ENCODE results near the gene DDX39B.

The DDX39B gene

DNA sequence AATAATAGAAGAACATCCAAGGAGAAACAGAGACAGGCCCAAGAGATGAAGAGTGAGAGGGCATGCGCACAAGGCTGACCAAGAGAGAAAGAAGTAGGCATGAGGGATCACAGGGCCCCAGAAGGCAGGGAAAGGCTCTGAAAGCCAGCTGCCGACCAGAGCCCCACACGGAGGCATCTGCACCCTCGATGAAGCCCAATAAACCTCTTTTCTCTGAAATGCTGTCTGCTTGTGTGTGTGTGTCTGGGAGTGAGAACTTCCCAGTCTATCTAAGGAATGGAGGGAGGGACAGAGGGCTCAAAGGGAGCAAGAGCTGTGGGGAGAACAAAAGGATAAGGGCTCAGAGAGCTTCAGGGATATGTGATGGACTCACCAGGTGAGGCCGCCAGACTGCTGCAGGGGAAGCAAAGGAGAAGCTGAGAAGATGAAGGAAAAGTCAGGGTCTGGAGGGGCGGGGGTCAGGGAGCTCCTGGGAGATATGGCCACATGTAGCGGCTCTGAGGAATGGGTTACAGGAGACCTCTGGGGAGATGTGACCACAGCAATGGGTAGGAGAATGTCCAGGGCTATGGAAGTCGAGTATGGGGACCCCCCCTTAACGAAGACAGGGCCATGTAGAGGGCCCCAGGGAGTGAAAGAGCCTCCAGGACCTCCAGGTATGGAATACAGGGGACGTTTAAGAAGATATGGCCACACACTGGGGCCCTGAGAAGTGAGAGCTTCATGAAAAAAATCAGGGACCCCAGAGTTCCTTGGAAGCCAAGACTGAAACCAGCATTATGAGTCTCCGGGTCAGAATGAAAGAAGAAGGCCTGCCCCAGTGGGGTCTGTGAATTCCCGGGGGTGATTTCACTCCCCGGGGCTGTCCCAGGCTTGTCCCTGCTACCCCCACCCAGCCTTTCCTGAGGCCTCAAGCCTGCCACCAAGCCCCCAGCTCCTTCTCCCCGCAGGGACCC lies 32.6 kb upstream of the DDX39B start:
- no peak overlapping the region for H3K4me3 ChIP-seq (ENCODE audit: low read depth, low read length)
- TF ChIP-seq, protein P1, sequence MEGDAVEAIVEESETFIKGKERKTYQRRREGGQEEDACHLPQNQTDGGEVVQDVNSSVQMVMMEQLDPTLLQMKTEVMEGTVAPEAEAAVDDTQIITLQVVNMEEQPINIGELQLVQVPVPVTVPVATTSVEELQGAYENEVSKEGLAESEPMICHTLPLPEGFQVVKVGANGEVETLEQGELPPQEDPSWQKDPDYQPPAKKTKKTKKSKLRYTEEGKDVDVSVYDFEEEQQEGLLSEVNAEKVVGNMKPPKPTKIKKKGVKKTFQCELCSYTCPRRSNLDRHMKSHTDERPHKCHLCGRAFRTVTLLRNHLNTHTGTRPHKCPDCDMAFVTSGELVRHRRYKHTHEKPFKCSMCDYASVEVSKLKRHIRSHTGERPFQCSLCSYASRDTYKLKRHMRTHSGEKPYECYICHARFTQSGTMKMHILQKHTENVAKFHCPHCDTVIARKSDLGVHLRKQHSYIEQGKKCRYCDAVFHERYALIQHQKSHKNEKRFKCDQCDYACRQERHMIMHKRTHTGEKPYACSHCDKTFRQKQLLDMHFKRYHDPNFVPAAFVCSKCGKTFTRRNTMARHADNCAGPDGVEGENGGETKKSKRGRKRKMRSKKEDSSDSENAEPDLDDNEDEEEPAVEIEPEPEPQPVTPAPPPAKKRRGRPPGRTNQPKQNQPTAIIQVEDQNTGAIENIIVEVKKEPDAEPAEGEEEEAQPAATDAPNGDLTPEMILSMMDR (IDR thresholded peaks at IDR 0.05; ENCODE audit: control insufficient read depth, extremely low read depth, insufficient read depth), result no peak
- DNase-seq (ENCODE audit: low read depth), result no peak

DNA sequence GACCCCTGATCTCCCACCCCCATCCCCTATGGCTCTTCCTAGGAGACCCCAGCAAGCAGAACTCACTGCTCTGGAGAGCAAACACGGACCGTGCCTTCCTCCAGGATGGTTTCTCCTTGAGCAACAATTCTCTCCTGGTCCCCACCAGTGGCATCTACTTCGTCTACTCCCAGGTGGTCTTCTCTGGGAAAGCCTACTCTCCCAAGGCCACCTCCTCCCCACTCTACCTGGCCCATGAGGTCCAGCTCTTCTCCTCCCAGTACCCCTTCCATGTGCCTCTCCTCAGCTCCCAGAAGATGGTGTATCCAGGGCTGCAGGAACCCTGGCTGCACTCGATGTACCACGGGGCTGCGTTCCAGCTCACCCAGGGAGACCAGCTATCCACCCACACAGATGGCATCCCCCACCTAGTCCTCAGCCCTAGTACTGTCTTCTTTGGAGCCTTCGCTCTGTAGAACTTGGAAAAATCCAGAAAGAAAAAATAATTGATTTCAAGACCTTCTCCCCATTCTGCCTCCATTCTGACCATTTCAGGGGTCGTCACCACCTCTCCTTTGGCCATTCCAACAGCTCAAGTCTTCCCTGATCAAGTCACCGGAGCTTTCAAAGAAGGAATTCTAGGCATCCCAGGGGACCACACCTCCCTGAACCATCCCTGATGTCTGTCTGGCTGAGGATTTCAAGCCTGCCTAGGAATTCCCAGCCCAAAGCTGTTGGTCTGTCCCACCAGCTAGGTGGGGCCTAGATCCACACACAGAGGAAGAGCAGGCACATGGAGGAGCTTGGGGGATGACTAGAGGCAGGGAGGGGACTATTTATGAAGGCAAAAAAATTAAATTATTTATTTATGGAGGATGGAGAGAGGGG lies 31.7 kb upstream of the DDX39B start:
- TF ChIP-seq, protein P1 (IDR thresholded peaks at IDR 0.05; ENCODE audit: control insufficient read depth, extremely low read depth, insufficient read depth), result no peak
- no peak overlapping the region for H3K4me3 ChIP-seq (ENCODE audit: low read depth, low read length)
- DNase-seq (ENCODE audit: low read depth), result no peak

DNA sequence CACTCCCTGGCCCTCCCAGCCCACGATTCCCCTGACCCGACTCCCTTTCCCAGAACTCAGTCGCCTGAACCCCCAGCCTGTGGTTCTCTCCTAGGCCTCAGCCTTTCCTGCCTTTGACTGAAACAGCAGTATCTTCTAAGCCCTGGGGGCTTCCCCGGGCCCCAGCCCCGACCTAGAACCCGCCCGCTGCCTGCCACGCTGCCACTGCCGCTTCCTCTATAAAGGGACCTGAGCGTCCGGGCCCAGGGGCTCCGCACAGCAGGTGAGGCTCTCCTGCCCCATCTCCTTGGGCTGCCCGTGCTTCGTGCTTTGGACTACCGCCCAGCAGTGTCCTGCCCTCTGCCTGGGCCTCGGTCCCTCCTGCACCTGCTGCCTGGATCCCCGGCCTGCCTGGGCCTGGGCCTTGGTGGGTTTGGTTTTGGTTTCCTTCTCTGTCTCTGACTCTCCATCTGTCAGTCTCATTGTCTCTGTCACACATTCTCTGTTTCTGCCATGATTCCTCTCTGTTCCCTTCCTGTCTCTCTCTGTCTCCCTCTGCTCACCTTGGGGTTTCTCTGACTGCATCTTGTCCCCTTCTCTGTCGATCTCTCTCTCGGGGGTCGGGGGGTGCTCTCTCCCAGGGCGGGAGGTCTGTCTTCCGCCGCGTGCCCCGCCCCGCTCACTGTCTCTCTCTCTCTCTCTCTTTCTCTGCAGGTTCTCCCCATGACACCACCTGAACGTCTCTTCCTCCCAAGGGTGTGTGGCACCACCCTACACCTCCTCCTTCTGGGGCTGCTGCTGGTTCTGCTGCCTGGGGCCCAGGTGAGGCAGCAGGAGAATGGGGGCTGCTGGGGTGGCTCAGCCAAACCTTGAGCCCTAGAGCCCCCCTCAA lies 30.5 kb upstream of the DDX39B start, which contains the start of gene LTA:
Gene LTA, plus strand, starts transcription at position 249 of the 871 bp plus-strand sequence. Its CDS starts 454 bp downstream, at position 703.
- no peak within 1 kb of the TSS for H3K4me3 ChIP-seq (ENCODE audit: low read depth, low read length)
- no peak for DNase-seq (ENCODE audit: low read depth)
- TF ChIP-seq, protein P1 (IDR thresholded peaks at IDR 0.05; ENCODE audit: control insufficient read depth, extremely low read depth, insufficient read depth), result no peak

DNA sequence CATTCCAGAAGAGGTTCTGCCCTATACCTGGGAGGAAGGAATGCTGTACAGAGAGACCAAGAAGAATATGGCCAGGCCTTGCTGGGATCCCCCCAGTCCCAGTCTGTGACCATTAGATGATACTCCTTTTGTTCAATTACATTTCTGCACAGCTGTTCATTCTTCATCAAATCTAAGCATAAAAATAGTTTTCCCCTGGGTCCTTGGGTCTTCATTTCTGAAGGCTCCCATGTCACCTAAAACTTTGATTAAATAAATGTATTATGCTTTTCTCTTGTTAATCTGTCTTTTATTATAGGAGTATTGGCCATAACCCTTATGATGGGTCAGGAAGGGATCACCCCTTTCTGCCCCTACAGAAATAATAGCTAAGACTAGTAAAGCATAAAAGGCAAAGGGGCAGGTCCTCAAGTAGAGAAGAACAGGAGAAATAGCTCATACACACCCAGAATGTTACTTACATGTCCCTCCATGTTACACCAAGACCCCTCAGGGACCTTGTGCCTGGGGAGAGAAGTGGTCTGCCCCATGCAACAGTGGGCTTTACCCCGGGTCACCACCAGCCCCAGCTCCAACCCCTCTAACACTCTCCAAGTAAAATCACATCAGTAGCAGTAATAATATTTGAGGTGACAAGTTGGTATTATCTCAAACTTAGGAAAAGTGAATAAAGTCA lies 28.2 kb upstream of the DDX39B start:
- TF ChIP-seq, protein P1 (IDR thresholded peaks at IDR 0.05; ENCODE audit: control insufficient read depth, extremely low read depth, insufficient read depth), result no peak
- no peak for DNase-seq (ENCODE audit: low read depth)
- H3K4me3 ChIP-seq (ENCODE audit: low read depth, low read length), result no peak overlapping the region

DNA sequence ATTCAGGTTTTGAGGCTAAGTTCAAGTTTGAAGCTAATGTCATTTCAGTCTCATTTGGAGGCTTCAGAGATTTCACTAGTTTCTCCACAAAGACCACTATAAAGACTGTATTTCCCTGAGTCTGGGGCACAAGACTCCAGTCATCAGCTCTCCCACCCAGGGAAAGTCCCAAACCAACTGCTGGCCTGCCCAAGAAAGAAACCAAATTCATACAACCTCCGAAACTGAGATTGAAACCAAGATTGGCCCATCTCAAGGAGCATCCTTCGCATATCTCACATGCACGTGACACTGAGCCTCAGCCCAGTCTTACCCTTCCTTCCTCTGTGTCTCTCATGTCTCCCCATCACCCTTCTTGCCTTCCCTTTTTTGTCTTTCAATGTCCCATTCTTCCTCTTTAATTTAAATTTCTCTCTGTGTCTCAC lies 26.7 kb upstream of the DDX39B start:
- no peak for DNase-seq (ENCODE audit: low read depth)

More for the DNA sequence above, 26.7 kb upstream of the DDX39B start:
- H3K4me3 ChIP-seq (ENCODE audit: low read depth, low read length), result no peak overlapping the region
- TF ChIP-seq, protein P1 (IDR thresholded peaks at IDR 0.05; ENCODE audit: control insufficient read depth, extremely low read depth, insufficient read depth), result no peak

Measured in LNCaP clone FGC (cell line).